Lower leg skin (tissue), 4 donors: Measurements from ENCODE around the gene NDUFAF4. TPM values are rescaled to one million over a fixed set of nuclear protein-coding genes. Genes with fewer than 3 reads are reported as not detected.
A peak's percentile ranks its signal among the peaks of the same experiment; 100 is the strongest.

Experiments
- DNase-seq, 2 donors: peaks; one replicate each; pipeline ENCODE4 v3.0.0-alpha.2; 2019; ENCODE audit warnings: low spot score in 2 of 2
- H3K4me3 ChIP-seq: fragments of 200-600 bp; sonication (generic); 2 replicates; pipeline ENCODE4 v1.5.1; 2017; ENCODE audit warnings: mild to moderate bottlenecking, low read depth; ENCODE audit not compliant: poor library complexity, severe bottlenecking
- CTCF ChIP-seq, 3 donors: fragments of 450-650 bp; IDR thresholded peaks; one replicate each; pipeline ENCODE4 v1.5.1; 2016; ENCODE audit warnings: antibody characterized with exemption in 3 of 3, mild to moderate bottlenecking in 3 of 3, moderate library complexity in 2 of 3
- POLR2A ChIP-seq, 2 donors: fragments of 450-650 bp; IDR thresholded peaks; one replicate each; pipeline ENCODE4 v1.6.1; 2016 to 2017; ENCODE audit warnings: antibody characterized with exemption in 2 of 2, mild to moderate bottlenecking in 1 of 2, moderate library complexity in 1 of 2
- WGBS, 2 donors: methylation state at CpG; one replicate each; pipeline ENCODE4 v1.1.5; 2018; 5-methylcytosine and 5-hydroxymethylcytosine counted together
- intact Hi-C: fragments of 100-400 bp; cut with DNase I; formaldehyde crosslinking; loops from one replicate; pipeline ENCODE4 v1.15.0; 2023; ENCODE audit warnings: low total_unique reads
- total RNA-seq, 4 donors: library from RNA; depleted of rRNA; stranded (reverse); fragments of >200 nt; gene quantifications; one replicate each; pipeline ENCODE4 v1.1.0, GENCODE V29; 2016

NDUFAF4 gene
- total RNA-seq, 4 donors from 2014 or later = 6.7 to 19.6 (median 16.4) TPM

GRCh38 chr6:96911171-96911570 is 13.5 kb upstream of the NDUFAF4 start:
- WGBS, 2 donors = 65 to 69% methylated on average over 3 of the region's 3 CpGs
- no peak for DNase-seq
- intact Hi-C loops = no loop called here
- no peak overlapping the region for H3K4me3 ChIP-seq
- TF ChIP-seq CTCF (IDR thresholded peaks at IDR 0.05) = no peak
- TF ChIP-seq POLR2A (IDR thresholded peaks at IDR 0.05) = no peak

- no peak overlapping the region for H3K4me3 ChIP-seq
- WGBS, 2 donors = 71 to 79% methylated on average over 2 of the region's 2 CpGs
- intact Hi-C loops = no loop called here
- TF ChIP-seq POLR2A (IDR thresholded peaks at IDR 0.05) (no peak), CTCF (IDR thresholded peaks at IDR 0.05) (no peak)
- DNase-seq = no peak
Observed at GRCh38 chr6:96909811-96910210, 12.1 kb upstream of the NDUFAF4 start.

GRCh38 chr6:96907498-96907897 is 9.8 kb upstream of the NDUFAF4 start:
- H3K4me3 ChIP-seq = no peak overlapping the region
- WGBS, 2 donors = 58 to 62% methylated on average over 2 of the region's 2 CpGs
- intact Hi-C loops = no loop called here
- TF ChIP-seq CTCF (IDR thresholded peaks at IDR 0.05) (no peak), POLR2A (IDR thresholded peaks at IDR 0.05) (no peak)
- no peak for DNase-seq

GRCh38 chr6:96900873-96901272 is 3.2 kb upstream of the NDUFAF4 start:
- no peak overlapping the region for H3K4me3 ChIP-seq
- TF ChIP-seq POLR2A (IDR thresholded peaks at IDR 0.05) = no peak
- TF ChIP-seq CTCF (IDR thresholded peaks at IDR 0.05) = no peak
- 84 to 89% methylated on average over 2 of the region's 2 CpGs for WGBS, 2 donors
- intact Hi-C loops = loop anchor here (5.0 kb wide), 1 partner anchor 491 kb away; no protein-coding TSS in a partner anchor
- DNase-seq = no peak

GRCh38 chr6:96899451-96899998 is 1.8 kb upstream of the NDUFAF4 start:
- intact Hi-C loops = loop anchor here (5.0 kb wide), 1 partner anchor 153 kb away; no protein-coding TSS in a partner anchor
- WGBS, 2 donors = 80 to 85% methylated on average over 2 of the region's 2 CpGs
- no peak overlapping the region for H3K4me3 ChIP-seq
- DNase-seq = no peak
- TF ChIP-seq POLR2A (IDR thresholded peaks at IDR 0.05) (no peak), CTCF (IDR thresholded peaks at IDR 0.05) (no peak)

GRCh38 chr6:96899019-96899418 is 1.3 kb upstream of the NDUFAF4 start:
- peak in 1 of 2 donors; percentile 18 for DNase-seq
- H3K4me3 ChIP-seq = no peak overlapping the region
- intact Hi-C loops = loop anchor here (5.0 kb wide), 1 partner anchor 153 kb away; no protein-coding TSS in a partner anchor
- WGBS, 2 donors = 12% methylated on average over 3 of the region's 3 CpGs
- TF ChIP-seq POLR2A (IDR thresholded peaks at IDR 0.05) (no peak), CTCF (IDR thresholded peaks at IDR 0.05) (no peak)
